Stimulated activated naive CD4-positive, alpha-beta T cell (primary cell): ENCODE measurements around the gene PSMC1.
A peak's percentile ranks its signal among the peaks of the same experiment; 100 is the strongest.

Source experiments
- DNase-seq, 6 experiments: peaks; one replicate each; lab custom pipeline; 2025; lab: John Stamatoyannopoulos, UW

PSMC1 gene

DNA sequence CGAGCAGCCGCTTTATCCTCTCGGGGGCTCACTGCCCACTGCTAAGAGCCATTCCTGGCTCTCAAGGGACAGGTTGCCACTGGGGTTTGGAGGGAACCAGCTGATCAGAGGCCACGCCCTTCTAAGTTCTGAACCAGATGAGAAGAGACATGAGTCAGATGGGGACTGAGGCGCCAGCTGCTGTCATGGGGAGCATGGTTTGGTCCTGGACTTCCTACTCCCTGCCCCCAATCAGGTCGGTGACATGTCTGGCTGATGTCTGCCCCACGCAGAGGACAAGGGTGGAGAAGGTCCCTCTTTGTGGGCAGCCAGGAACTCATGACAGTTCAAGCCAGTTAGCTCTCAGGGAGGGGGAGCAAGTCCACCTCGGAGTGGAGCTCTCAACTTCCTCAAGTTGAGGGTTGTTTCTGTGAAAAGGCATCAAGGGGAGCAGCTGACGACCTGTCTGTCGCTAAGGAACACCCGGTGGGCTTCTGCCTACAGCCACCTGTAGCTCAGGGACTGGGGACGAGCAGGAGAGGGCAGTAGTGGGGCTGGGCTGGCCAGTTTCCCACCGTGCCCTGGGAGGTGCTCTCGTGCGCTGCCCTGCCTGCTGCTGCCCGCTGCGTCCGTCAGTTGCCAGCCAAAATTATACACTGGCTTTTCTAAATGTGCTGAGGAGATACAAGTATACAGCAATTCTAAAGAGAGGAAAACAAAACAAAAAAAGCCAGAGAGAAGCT lies 20.5 kb downstream of the PSMC1 start:
- no peak for DNase-seq

DNA sequence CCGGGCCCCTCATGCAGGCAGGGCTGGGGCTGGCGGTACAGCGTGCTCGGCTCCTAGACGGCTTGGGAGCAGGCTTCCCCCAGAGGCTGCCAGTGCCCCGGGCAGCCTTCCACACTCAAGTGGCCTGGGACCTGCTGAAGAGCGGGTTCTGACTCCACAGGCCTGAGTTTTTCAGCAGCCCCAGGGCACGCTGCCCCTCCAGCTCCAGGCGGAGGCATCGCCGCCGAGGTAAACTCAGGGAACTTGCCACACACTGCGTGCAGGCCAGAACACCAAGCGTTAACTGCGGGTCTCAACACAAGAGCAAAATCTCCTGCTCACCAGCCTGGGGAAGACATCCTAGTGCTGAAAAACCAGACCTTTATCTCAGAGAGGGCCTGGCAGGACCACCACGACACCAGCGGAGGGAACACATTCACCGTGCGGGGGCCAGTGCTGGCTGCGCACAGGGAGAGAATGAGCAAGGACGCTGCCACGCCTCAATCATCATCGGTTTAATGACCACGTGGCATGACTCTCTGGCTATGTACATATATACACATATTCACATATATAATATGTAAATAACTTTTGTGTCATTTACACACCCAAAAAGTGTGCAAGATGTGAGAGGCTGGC lies 21.3 kb downstream of the PSMC1 start:
- no peak for DNase-seq

DNA sequence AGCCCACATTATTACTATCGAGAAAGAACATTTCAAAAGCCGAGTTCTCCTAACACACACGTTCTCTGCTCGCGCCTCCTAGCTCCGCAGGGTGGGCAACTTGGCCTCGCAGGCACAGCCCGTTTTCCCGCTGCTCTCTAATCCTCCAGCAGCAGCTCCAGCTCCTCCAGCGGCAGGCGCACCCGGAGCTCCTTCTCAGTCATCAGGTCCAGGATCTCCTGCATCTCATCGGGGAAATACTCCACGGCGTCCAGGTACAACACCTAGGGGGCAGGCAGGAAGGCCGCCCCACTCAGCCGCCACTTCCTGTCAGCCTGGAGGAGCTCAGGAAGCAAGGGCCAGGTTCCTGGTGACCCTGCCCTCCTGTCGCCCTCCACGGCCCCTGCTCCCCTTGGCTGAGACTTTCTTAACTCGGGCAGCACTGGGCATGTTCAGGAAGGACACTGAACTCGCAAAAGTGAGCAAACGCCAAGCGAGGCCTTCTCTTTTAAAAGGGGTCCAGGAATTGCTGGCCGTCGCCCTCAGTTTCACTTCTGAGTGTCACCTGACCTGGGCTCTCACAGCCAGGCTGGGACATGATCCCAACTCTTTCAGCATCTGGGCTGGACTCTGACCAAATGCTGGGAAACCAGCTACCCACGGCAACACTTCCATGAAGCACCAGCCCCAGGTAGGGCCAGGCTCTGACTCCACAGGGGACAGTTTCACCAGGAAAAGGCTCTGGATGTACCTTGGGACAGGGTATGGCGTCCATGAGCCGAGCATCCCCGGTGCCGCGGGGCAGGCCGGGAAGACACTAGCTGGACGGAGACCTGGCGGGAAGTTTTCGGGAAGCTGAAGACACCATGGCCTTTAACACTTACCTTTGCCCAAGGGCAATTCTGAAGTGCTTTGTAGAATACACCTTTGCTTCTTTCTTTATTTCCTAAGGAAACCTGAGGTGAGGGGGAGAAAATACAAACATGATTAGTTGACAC lies 22.1 kb downstream of the PSMC1 start:
- DNase-seq, result no peak

DNA sequence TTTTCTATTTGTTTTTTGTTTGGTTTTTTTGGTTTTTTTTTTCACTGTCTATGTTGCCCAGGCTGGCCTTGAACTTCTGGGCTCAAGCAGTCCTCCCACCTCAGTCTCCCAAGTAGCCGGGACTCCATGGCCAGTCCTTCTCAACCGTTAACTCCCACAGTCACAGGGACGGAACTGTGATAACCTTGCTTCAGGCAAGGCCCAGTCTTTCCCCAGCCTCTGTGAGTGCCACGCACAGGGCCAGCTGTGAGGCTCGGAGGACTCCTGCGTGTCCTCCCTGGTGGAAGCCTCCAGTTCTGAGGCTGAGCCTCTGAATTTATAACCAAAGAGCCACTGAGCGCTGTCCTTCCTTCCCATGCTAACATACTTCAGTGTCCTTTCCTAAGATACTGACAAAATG lies 23.7 kb downstream of the PSMC1 start:
- no peak for DNase-seq

DNA sequence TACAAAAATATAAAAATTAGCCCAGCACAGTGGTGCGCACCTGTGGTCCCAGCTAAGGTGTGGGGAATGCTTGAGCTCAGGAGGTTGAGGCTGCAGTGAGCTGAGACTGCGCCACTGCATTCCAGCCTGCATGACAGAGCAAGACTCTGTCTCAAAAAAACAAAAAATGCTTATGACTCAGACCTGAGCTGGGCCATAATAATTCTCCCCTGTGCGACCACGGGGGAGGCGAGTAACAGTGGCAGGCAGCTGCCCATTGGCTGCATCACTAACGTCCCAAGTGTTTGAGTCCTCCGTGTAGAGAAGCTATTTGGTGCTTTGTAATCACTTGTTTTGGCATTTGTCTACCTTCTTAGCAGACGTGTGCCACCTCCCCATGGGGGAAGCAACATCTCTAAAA lies 24.9 kb downstream of the PSMC1 start:
- DNase-seq, result no peak

DNA sequence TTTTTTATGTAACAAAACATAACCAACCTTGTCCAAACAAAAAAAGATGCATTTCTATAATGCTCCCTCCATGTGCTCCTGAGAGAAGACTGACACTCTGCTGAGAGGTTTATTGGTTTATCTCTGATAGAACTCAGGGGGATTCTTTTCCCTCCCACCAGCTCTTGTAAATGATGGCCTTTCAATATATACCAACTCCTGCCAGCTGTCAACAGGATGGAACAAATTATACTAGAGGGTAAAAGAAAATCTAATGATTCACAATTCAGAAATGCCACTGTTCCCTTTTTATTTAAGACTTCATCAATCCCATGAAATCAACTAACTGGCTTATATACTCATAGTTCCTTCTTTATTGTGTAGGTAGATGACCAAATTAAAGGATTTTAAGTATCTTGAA lies 25.4 kb downstream of the PSMC1 start:
- no peak for DNase-seq

DNA sequence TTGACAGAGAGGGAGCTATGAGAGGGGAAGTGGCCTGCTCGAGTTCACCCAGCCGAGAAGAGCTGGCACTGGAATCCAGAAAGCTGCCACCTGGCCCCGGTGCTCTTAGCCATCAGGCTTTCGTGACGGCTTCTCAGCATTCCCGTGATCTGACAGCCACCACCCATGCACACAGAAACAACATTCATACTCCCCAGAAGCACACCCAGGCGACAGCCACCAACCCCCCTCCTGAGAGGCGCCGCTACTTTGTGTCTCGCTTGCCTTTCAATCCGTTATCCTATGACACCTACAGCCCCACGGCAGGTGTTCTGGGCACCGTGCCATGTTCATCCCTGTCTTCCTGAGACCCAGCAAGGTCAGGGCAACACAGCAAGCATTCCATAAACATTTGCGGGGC lies 31.4 kb downstream of the PSMC1 start:
- DNase-seq, result no peak

DNA sequence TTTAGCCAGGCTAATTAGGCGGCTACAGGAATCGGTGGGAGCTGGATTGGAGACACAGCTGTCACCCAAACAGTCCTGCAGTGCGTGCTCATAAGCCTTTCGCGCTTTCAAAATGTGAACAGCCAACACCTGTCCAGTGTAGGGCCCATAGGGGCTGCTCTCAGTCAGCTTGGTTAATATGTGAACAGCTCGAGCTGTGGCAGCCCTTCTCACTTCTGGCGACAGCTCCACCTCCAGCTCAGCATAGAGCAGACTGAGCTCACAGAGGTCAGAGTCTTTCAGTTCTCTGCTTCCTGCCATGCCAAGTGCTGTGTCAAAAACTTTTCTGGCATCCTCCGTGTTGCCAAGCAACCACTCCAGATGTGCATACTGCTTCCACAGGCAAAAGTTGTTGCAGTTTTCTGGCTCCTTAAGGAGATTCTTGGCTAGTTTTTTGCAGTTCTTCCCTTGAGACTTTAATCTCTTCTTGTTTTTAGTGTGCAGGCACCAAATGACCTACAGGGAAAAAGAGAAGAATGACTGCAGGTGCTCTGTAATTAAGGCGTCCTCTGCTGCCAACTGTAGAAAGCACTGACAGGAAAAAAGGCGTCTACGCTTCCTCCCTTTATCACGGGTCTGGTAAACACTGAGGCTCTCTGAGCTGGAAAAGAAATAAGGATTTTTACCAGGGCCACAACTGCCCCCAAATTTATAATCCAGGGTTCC lies 32.5 kb downstream of the PSMC1 start:
- no peak for DNase-seq

DNA sequence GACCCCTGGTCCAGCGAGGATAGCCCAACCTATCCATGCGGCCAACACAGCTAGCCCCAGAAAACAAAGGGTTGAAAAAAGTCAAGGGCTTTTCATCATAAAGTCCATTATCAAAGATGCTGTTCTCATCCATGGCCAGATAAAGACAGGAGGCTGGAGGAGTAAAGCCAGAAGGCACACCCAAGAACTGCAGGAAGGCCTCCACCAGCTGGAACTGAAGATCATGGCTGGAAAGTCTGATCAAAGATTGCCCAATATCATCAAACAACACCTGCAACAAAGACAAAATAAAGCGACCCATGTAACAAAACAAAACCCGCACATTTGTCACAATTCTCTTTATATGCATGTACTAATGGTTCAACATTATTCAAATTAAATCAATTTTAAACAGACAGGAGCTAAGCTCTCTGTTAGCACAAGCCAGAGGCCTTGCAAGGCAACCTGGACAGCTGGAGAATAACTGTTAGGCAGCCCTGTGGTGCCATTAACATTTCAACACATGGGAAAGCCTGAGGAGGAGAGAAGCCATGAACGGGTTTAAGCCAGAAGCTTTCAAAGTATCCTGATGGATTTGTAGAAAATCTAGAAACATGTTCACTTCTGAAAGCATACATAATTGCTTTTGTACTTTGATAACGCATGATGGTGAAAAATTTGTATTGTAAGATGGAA lies 34.1 kb downstream of the PSMC1 start:
- DNase-seq, result no peak

DNA sequence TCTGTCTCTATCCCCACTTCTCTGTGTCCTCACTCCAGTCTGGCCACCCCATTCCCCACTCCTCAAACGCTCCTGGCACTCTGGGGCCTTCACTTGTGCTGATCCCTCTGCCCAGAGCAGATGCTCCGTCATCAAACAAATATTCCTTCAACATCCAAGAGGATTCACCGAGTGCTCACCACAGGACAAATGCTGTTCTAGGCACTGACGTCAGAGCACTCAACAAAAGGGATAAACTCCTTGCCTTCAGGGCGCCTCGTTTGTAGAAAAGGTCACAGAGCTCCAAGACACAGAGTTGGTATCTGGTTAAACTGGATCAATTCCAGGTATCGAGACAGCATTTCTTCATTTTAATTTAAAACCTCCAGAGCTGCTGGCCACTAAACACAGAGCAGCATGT lies 35.3 kb downstream of the PSMC1 start:
- DNase-seq, result no peak

DNA sequence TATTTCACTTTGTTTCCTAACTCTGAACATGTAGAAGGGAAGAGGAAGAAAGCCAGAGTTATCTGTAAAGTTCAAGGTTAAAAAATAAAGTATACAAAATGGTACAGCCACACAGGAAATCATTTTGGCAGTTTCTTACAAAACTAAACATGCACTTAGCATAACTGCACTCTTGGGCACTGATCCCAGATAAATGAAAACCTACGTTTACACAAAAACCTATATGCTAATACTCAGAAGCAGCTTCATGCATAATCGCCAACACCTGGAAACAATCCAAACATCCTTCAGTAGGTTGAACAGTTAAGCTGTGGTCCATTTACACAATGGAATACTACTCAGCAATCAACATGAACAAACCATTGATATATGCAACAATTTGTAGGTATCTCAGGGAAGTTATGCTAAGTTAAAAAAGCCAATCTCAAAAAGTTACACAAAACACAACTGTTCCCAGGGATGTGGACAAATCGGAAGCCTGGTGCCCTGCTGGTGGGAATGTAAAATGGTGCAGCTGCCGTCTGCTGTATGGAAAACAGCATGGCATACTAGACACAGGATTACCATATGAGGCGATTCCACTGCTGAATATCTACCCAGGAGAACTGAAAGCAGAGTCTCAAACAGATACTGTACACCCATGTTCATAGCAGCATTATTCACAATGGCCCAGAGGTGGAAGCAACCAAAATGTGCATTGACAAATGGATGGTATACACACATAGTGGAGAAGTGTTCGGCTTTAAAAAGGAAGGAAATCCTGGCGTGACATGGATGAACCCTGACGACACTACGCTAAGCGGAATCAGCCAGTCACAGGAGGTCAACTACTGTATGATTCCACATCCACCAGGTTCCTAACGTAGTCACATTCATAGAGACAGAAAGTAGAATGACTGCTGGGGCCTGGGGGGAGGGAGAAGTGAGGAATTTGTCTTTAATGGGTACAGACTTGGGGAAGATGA lies 37.7 kb downstream of the PSMC1 start:
- no peak for DNase-seq

DNA sequence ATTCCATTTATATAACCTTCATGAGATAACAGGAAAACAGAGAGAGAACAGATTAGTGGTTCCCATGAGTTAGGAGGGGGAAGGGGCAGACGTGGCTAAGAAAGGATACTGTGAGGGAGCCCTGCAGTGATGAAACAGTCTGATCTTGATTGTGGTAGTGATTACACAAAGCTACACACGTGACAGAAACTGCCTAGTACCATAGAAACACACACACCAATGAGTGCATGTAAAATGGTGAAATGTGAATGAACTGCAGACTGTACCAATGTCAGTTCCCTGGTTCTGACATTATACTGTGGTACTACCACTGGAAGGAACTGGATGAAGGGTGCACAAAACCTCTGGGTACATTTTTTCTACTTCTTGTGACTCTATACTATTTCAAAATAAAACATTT lies 38.5 kb downstream of the PSMC1 start:
- DNase-seq, result no peak

DNA sequence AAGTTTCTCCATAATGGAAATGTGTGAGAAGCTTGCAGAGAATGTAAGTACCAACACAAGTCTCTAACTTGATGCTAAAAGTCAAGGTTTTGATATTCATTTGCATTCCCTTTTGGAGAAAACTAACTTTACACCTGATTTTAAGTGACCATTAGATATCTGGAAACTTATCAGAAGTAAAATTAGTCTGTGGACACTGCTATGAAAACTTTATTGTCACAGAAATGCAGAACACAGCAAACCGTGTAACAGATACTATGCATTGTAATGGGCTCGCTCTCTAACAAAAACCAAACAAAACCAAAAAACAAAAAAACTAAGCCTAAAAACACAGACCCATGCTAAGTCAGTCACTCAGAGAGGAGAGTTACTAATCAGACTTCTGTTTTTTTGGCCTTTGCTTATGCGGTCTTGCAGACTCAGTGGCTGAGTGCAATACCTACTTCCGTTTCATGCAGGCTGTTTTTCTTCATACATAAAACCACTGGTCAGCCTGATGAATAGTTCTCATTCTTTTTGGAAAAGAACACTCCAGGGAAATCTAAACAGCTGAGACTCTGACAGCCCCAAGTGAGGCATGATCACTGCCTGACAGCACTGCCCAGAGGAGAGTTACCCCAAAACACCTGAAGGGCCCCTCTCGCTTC lies 39.6 kb downstream of the PSMC1 start:
- no peak for DNase-seq

DNA sequence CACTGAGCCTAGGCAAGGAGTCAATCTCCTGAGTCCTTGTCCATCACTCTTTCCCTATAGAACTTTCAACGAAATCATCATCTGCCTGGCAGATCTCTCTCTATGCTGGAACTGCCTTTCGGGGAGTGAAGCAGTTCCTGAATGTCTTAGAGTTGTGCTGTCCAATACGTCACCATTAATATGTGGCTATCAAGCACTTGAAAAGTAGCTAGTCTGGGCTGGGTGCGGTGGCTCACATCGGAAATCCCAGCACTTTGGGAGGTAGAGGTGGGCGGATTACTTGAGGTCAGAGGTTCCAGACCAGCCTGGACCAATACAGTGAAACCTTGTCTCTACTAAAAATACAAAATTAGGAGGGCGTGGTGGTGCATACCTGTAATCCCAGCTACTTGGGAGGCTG lies 40.3 kb downstream of the PSMC1 start:
- no peak for DNase-seq

DNA sequence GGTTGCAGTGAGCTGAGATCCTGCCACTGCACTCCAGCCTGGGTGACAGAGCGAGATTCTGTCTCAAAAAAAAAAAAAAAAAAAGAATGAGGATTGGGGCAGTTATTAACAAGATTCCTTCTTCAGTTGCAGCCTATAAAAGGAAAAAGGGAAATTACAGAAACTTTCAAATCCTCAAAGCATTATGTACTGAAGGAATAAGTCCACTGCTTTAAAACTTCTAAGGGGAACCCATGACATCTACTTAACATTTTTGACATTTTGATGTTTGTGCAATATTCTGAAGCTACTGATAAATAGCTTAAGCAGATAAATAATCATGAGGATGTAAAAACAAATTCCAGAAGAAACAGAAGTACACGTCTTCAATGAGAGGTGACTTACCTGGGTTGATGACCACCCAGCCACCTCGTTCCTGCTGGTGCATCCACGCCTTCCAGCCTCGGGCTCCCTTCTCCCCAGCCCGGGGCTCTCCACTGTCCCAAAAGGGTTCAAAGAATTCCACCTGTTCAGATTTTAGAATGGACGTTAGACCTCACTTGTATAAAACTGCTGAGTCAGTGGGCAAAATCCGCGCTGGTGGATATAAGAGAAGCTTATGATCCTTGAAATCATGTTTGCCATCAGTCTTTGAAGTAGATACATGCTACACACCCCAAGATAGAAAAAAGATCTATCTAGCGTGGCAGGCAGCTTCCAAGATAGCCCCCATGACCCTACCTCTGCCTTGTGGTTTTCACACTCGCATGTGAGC lies 41.7 kb downstream of the PSMC1 start:
- DNase-seq, result no peak

DNA sequence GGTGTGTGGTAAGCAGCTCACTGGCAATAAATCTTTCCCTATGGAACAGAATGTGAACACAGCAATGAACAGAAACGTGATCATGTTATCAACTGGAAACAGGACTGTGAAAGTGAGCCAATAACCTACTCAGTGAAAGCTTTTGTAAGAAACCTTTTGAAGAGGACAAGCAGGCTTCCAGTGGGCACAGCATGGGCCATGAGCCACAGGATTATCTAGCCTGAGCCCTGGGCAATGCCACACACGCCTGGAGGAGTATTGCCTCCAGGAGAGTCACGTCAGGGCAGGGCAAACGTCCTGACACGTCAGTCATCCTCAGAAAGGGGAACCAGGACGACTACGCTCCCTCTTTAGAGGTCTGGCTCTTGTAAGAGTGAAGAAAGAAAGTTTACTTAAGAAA lies 43.1 kb downstream of the PSMC1 start:
- no peak for DNase-seq

DNA sequence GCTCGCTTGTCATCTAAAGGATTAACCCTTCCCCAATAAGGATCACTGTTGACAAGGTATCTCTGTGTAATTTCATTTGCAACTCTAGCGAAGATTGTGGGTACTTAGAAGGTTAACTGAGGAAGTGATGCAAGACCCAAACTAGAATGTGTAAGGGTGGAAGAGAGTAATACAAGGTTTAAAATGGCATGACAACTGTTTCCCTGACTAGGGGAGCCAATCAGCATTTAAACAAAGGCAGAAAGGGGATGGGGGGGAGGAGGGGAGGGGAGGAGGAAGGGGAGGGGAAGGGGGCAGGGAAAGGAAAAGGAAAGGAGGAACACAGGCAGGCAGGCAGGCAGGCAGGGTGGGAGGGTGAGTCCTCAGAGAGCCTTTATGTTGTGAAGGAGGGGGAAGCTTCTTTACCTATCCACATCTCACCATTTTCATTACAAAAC lies 44.3 kb downstream of the PSMC1 start:
- no peak for DNase-seq

DNA sequence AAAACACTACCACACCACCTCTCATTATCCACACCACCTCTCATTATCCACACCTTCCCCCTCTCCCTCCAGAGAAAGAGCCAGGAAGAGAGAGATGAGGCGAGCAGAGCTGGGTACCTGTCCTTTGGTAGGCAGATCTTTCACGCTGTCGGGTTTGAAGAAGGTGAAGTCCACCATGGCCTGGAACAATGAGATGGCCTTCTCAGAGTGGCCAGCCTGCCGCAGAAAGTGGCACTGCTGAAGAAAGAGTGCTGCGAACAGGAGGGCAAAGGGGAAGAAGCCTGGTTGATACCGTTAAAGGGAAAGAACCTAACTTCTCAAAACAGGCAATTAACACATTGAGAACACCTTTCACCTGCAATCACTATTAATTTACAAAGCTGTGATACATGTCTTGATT lies 44.8 kb downstream of the PSMC1 start:
- no peak for DNase-seq

DNA sequence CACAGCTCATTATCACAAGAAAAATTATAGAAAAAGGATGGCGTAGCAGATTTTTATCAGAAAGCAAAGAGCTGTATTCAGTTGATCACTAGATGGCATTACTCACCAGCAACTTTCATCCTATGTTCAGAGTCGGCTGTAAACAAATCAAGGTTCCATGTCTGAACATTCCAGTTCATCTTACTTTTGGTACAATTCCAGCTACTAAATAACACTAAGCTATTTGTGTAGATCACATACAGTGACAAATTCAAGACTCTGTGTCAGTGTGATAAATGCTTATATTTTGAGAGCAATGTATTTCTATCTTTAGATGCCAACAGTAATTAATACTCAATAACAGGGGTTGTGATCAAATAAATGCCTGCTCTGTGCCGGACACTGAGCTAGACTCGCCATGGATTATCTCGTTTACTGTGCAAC lies 45.3 kb downstream of the PSMC1 start:
- DNase-seq, result peak in 1 of 6 experiments; percentile 10
